DMS53 treated with DMSO at 0.1 percent for 48 hours (cell line): ENCODE measurements around the gene MEIOC.
"Not testable (repeated sequence)": the region's sequence is repeated elsewhere in the genome, so short reads cannot be mapped to it uniquely, and the experiment has no call there.

Source experiments
- DNase-seq: peaks from one replicate; lab custom pipeline; 2025; ENCODE audit not compliant: unreplicated experiment; lab: John Stamatoyannopoulos, UW

Gene MEIOC

DNA sequence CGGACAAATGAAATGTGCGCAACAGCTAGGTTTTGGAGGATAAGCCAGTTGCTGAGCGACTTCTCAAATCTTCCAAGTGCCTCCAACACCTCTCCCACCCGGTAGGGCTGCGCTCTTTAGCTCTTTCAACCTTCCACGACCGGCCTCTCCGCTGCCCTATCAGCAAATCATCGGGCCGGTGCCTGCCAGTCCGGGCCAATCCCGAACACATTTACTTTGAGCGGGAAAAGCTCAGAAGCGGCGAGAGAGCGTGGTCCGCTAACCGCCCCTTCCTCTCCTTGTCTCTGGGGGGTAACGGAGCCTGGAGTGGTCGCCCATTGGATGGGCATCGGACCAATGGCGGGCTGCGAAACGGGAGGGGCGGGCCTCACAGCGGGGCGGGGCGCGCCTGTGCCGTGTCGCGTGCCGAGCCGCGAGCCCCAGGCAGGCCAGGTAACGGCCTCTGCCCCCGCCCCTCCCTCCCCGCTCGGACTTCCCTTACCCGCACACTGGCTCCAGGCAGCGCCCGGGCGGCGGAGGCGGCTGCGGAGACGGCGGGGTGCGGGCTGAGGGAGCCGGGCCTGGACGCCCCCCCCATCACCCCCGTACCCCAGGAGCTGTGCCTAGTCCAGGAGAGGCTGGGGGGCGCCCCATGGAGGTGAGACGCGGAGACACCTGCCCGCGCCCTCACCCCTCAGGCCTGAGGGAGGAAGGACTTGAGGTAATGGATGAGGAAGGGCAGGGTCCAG is at the start of gene MEIOC:
TSS of gene MEIOC (plus strand) at position 486 of the 728 bp plus-strand sequence. CDS start at position 632, 146 bp downstream.
- DNase-seq = peak; percentile 88

DNA sequence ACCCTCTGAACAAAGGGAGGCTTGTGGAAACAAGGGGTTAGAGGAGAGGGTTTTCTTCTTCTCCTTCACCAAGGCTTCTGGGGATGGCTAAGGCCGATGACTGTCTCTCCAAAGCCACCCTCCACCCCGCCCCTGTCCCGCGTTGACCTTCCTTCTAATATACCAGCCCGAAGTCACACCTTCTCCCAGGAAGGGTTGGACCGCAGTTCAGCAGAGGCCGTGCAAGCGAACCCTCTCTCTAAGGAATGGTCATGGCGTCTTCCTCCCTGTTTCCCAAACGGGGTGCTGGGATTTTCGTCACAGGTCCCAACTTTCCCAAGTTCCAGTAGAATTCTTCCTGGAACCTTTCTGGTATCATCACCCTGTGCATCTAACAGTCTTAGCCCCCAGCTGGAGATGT is 49.6 kb upstream of the MEIOC start:
- DNase-seq = no peak

GRCh38 chr17:44607836-44608690 is 48.2 kb upstream of the MEIOC start:
- DNase-seq = peak; percentile 45

DNA sequence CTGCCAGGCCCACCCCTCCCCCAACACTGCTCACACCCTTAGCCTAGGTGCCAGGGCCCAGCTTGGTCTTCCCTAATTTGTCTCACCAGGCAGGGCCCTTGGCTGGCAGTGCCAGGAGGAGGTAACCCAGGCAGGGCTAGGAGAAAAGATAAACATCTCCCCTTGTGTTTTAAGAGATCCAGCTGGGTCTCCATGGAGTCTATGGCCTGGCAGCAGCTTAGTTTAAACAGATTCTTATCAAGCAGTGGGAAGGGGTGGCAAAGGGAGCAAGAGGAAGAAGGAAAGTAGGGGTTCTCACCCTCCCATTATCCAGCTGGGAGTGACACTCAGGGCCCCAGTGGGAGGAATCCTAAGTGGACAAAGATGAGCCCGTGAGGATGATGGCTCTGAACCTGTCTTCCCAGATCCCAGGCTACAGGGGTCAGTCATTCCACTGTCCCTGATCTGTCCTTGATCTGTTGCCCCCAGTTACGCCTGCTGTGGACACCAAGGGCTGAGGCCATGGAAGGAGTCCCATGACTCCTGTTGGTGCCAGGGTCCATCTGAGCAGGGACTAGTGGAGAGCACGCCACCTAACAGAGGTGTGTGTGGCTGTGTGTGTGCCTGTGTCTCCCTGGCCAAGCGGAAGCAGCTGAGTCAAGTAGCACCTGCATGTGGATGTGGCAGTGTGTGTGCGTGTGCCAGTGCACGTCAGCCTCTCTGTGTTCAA is 47.4 kb upstream of the MEIOC start:
- peak; percentile 57 for DNase-seq

DNA sequence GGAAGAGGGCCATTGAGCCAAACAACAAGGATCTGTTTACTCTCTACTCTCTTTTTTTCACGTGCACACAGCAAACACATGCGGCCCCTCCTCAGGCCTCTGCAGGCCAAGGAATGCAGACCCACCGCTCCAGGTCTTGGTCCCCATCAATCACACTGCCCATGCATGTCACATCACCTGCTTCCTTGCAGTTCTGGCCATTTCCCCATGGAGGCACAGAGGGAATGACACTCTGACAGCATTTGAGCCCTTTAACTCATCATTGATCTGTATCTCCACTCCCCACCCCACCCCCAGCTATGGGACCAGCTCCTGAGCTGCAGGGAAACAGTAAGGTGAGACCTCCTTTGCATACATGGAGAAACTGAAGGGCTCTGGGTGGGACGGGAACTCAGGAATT is 45.9 kb upstream of the MEIOC start:
- no peak for DNase-seq

DNA sequence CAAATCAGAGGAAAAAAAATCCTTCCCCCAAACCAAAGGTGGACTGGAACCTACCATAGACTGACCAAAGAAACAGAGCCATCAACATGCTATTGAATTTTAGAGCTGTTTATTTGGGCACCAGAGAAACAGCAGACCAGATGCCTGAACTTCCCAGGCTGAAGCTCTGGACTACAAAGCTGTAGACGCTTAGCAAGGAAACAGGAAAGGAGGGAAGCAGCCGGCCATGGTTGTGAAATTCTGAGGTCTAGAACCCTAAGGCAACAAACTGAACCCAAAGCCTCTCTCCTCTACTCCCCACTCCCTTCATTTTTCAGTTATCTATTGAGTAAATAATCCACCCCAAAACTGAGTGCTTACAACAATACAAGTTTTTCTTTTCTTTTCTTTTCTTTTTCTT is 45.4 kb upstream of the MEIOC start:
- no peak for DNase-seq

GRCh38 chr17:44614862-44615261 is 41.4 kb upstream of the MEIOC start:
- DNase-seq = no peak

DNA sequence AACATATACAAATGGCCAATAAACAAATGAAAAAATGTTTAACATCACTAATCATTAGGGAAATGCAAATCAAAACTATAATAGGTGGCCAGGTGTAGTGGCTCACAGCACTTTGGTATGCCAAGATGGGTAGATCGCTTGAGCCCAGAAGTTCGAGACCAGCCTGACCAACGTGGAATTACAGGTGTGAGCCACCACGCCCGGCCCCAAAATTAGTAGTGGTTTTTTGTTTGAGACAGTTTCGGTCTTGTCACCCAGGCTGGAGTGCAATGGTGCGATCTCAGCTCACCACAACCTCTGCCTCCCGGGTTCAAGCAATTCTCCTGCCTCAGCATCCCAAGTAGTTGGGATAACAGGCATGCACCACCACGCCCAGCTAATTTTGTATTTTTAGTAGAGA is 37.6 kb upstream of the MEIOC start:
- not testable (repeated sequence) for DNase-seq

DNA sequence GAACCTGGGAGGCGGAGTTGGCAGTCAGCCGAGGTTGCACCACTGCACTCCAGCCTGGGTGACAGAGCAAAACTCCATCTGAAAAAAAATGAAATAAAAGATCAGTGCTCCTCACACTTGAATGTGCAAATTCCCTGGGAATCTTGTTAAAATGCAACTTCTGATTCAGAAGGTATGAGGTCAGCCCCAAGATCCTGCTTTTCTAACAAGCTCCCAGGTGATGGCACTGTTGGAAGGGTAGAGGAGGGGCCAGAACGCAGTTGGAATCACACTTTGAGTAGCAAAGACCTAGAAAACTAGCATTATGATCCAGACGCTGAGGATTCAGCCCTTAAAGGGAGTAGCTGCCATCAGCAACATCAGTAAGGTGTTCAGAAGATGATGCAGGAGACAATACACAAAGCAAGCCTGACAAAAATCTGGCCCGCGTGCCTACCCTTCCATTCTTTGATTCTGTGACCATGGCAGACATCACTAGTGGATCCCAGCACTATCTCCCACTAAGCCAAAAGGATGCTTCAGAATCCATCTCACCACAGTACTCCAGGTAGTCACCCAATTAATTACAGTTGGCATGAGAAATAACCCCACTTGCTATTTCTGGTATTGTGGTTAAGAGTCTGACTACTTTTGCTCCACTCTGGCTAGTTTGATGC is 33.1 kb upstream of the MEIOC start:
- no peak for DNase-seq

- DNase-seq = no peak
Observed at GRCh38 chr17:44627513-44628242, 28.6 kb upstream of the MEIOC start.

DNA sequence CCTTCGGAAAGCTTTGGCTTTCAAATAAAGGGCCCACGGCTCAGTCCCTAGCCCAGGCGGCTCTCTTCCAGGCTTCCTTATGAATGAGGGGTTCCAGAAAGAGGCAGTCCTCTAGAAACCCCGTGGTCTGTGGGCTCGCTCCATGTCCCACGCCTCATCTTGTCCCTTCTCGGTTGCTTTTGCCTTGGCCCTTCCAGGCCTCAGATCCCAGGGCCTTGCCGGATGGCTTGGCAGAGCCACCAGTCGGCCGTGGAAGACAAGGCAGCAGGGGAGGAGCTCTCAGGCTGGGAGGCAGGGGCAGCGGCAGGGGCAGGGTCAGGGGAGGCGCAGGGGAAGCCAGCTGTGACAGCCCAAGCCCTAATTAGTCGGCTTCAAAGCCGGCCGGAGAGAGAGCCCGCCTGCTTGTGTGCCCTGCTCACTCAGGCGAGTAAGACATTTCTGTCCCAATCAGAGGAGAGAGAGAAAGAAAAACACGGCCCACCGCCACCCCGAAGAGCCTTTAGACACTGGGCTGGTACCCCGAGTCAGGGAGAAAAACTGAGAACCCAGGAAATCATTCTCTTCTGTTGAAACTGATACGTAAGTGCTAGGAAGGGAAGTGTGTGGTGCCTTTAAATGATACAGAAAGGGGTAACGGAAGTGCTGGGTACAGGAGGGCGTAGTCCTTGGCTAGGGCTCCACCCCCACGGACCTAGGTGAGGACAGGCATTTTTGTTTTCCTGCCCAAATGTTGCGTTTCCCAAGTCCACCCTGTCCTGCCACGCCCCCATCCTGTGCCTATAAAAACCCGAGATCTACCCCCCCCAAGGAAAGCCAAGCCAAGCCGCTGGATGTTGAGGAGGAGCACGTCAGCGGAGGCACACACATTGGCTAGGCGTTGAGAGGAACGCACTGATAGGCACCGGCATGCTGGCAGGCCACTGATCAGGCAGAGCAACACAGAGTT is 27.8 kb upstream of the MEIOC start:
- DNase-seq = no peak

DNA sequence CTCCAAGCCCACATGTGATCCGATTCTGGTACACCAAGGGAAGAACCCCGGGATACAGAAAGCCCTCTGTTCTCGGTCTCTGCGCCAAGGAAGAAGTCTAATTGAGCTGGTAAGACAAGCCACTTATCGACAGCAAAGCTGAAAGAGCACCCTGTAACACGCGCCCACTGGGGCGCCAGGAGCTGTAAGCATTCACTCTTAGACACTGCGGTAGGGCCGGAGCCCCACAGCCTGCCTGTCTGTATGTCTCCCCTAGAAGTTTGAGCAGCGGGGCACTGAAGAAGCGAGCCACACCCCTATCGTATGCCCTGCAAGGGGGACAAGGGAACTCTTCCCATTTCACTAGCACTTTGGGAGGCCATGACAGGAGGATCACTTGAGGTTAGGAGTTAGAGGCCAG is 27.0 kb upstream of the MEIOC start:
- DNase-seq = no peak

- DNase-seq = no peak
Observed at GRCh38 chr17:44630703-44631102, 25.6 kb upstream of the MEIOC start.

- no peak for DNase-seq
Observed at GRCh38 chr17:44633998-44634397, 22.3 kb upstream of the MEIOC start.

DNA sequence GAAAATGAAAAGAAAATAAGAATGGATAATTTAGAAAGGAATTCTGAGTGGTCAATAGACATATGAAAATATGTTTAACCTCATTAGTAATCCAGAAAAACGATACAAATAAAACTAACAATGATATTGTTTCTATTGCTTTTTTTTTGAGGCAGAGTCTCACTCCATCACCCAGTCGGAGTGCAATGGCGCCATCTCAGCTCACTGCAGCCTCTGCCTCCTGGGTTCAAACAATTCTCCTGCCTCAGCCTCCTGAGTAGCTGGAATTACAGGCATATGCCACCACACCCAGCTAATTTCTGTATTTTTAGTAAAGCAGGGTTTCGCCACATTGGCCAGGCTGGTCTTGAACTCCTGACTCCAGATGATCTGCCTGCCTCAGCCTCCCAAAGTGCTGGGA is 21.9 kb upstream of the MEIOC start:
- DNase-seq = not testable (repeated sequence)

GRCh38 chr17:44636562-44636961 is 19.7 kb upstream of the MEIOC start:
- DNase-seq = peak; percentile 38

DNA sequence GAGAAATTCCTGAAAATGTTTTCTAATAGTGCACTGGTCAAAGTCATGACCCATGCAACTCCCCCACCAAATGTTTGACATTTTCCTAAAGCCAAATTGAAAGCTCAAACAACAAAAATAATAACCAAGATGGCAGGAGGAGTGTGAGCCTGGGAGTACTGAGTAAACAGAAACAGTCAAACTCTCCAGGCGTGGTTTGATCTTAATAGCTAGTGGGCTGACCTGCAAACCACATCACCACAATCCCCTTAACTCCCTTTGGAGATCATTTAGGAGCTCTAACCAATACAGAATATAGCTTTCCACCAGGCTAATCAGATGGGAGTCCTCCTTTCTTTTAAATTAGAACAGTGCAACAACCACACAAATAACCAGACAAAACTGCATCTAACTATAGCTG is 19.2 kb upstream of the MEIOC start:
- no peak for DNase-seq

GRCh38 chr17:44642834-44643233 is 13.4 kb upstream of the MEIOC start:
- no peak for DNase-seq

DNA sequence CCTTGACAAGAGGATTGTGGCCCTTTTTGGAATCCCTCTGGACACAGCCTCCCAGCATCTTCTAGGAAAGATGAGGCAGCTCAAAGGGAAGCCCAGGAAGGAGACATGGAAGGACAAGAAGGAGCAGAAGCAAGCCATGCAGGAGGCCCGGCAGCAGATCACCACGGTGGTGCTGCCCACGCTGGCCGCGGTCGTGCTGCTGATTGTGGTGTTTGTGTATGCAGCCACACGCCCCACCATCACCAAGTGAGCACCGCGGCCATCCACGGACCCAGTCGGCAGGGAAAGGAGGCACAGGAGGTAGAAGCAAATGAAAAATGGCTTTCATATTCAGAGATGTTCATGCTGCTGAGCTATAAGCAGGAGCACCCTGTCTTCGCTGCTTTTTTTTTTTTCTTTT is 10.9 kb upstream of the MEIOC start:
- DNase-seq = no peak
